Measurements from ENCODE around the gene PLIN5.

PLIN5 gene

DNA sequence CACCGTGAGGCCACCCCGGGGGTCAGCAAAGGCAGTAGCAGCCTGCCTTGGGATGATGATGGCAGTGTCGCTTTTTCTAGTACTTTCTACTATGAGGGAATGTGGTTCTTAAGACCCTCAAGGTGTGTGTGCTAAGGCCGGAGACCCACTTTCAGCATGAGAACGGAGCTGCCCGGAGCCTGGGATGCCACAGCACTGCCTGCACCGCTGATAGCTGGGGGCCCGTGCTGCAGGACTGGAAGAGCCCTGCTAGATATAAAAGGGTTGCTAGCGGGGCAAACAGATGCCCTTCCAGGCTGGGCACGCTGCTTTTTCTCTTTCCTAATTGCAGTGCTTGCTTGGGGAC lies 31.2 kb downstream of the PLIN5 start:
- DNase-seq, result no peak

DNA sequence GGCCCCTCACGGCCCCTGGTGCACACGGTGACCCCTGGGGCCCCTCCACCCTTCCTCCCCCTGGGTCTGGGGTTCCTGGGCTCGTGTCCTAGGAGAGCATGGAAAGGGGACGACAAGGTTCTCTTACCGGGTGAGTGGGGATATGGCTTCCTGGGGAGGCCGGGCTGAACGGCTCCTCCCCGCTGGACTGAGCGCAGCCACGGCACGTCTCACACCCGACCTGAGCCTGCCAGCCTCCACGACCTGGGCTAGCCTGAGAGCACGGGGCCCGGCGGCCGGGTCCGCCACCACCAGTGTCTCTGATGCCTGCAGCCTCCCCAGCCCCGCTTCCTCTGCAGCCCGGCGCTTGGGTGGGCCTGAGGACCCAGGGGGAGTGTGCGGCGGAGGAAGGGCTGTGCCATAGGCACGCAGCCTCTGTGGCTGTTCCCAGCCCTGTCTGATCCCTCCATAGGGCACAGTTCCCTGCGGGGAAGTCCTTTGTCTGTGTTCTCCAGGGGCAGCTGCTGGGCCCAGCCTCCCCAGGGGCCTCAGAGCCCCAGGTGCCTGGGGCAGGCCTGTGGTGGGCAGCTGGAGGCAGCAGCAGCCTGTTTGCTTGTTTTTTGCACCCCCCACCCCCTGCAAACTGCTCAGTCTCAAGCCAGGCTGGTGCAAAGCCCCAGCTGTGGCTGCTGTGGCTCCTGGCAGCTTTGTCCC lies 31.7 kb downstream of the PLIN5 start:
- no peak for DNase-seq

DNA sequence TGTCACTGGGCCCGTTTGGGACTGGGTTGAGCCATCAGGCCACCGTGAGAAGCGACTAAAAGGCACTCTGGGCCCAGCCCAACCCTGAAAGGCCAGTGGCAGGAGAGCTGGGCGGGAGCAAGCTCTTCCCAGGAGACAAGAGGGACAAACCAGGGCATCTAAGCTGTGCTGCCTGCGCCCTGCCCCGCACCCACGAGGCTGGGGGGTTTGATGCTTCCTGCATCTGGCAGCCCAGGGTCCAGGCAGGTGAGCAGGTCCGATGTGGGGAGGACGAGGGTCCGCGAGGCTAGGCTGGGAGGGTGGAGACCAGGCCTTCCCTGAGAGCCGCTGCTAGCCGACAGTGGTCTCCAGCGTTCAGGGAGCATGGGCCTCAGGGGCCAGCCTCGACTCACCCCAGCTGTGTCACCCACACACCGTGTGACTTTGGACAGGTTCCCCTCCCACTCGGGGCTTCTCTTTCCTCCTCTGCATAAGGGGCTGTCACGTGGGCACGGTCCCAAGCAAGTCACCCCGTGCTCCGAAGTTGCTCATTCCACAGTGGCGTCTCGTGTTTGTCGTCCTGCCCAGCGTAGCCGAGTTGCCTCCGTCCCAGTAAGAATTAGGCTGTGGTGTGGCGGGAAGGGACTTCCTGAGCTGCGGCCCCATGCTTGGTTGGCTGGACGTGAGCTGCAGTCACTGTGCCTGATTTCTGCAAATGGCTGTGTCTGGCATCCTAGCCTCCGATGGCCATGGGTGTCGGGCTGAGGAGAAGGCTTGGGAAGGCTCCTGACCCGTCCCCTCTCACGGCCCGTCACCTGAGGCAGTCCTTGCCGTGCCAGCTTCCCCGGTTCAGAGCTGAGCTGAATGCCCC lies 32.5 kb downstream of the PLIN5 start:
- no peak for DNase-seq

DNA sequence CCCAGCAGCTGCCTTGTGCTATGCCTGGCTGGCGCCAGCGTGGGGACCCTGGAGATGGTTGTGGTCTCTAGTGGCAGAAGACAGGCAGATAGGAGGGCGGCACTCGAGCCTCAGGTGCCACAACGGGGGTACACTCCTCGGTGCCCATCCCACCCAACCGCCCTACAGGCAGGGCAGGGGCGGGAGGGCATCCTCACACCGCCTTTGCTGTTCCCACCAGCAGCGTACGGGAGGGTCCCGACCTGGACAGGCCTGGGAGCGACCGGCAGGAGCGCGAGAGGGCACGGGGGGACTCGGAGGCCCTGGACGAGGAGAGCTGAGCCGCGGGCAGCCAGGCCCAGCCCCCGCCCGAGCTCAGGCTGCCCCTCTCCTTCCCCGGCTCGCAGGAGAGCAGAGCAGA lies 33.3 kb downstream of the PLIN5 start:
- no peak for DNase-seq

DNA sequence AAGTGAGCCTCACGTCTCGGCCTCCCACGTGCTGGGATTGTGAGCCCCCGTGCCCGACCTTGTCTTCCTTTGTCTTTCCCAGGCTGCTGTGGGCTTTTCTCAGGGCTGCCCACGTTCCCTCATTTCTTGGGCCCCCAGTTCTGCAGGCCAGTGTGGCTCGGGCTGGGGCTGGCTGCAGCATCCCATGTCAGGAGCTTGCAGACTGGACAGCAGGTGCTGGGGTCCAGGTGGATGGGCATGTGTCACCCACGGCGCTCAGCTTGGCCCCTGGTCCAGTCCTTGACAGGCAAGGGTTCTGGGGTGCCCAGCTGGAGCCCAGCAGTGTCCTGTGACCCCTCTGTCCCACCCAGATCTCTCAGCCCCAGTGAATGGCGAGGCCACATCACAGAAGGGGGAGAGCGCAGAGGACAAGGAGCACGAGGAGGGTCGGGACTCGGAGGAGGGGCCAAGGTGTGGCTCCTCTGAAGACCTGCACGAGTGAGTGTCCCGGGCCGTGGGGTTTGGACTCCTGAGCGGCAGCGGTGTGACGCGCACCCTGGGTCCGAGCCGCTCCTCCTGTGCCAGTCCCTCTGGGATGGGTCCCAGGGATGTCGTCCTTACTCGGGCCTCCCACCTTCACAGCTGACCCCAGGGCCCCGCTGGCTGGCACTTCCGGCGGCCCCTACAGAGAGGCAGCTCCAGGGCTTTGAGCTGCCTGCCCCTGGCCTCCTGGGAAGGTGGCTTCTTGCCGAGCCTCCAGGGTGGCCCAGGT lies 34.0 kb downstream of the PLIN5 start:
- DNase-seq, result no peak

DNA sequence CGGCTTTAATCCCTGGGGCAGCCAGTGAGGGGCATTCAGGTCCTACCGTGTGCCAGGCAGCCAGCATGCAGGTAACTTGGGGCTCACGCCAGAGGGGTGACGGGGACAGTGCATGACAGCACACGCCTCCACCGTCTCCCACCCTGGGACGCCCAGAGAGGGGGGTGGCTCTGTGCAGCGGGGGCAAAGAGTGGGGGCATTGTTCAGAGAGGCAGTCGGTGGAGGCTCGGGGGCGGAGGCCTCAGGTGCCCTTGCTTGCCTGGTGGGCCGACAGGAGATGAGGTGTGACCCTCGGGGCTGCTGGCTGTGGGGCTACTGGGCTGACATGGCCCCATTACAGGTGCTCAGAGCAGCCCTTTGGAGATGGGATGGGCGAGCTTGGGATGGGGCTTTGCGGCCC lies 35.2 kb downstream of the PLIN5 start:
- no peak for DNase-seq

DNA sequence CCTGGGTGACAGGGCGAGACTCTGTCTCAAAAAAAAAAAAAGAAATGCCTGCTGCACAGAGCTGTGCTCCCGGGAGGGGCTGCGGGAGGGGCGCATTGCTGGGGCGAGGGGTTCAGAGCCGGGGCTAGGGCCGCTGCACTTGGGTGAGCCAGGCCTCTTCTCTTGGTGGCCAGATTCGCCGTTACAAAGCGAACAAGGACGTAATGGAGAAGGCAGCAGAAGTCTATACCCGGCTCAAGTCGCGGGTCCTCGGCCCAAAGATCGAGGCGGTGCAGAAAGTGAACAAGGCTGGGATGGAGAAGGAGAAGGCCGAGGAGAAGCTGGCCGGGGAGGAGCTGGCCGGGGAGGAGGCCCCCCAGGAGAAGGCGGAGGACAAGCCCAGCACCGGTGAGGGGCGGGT lies 35.7 kb downstream of the PLIN5 start:
- no peak for DNase-seq

DNA sequence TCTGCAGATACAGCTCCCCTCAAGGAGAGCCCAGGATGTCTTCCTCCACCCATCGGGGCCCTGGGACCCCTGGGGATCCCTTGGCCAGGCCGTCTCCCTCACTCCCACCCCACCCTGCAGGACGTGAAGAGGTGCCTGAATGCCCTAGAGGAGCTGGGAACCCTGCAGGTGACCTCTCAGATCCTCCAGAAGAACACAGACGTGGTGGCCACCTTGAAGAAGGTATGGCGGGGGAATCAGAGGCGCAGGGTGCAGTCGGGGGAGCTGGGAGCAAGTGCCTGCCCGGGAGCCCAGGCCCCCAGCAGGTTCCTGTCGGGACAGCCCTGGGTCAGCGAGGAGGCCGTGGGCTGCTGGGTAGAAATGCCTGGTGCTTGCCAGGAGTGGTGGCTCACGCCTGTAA lies 36.3 kb downstream of the PLIN5 start:
- DNase-seq, result no peak

DNA sequence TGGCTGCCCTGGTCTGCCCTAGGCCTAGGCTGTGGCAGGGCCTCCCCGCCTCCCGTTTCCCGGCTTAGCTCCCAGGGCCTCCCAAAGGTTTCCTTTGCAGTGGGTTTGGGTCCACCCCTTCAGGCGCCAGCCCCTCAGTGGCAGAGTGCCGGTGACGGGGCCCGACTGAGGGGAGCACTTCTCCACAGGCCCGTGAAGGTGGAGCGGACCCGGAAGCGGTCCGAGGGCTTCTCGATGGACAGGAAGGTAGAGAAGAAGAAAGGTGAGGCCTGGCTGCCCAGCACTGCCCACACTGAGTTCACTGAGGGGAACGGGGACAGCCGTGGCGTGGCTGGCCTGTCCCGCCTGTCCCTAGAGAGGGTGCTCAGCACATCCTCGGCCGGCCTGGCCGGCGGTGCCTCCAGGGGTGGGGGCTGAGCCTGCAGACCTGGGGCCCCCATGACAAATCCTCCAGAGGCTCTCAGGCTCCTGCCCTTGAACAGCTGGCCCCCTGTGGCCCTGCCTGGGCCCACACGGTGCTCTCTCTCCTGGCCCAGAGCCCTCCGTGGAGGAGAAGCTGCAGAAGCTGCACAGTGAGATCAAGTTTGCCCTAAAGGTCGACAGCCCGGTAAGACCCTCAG lies 37.1 kb downstream of the PLIN5 start:
- no peak for DNase-seq

DNA sequence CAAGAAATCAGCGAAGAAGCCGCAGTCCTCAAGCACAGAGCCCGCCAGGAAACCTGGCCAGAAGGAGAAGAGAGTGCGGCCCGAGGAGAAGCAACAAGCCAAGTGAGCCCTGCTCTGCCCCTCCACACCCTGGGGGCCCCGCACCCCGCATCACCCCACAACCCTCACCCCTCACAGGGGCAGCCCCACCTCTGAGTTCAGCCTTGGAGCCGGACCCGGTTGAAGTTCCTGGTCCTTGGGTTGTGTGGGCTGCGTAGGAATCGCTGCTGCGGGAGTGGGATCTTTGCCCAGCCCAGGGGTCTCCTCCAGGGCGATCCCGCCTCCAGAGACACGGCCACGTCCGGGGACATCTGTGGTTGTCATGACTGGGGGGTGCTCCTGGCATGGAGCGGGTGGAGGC lies 38.7 kb downstream of the PLIN5 start:
- no peak for DNase-seq

DNA sequence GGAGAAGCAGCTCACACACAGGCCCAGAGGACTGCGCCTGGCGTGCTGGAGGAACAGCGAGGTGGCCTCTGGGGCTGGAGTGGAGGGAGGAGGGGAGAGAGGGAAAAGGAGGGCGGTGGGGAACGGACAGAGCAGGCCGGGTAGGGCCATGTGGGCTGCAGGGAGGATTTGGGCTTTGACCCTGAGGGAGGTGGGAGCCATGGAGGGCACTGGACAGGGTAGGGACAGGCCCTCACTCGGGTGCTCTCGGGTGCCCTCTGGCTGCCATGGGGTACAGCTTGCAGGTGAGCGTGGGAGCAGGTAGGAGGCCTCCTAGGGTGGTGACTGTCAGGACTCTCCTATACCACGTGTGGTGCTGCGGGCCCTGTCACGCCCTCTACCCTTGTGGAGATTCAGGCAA lies 39.6 kb downstream of the PLIN5 start:
- DNase-seq, result no peak

DNA sequence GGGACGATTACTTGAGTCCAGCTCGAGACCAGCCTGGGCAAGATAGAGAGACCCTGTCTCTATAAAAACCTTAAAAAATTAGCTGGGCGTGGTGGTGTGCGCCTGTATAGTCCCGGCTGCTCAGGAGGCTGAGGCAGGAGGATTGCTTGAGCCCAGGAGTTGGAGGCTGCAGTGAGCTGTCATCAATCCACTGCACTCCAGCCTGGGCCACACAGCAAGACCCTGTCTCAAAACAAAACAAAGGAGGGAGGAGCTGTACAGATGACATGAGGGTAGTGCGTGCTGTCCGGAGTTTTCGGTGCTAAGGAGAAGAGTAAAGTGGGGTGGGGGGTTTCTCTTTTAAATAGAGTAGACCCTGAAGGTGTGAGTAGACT lies 40.3 kb downstream of the PLIN5 start:
- DNase-seq, result no peak

DNA sequence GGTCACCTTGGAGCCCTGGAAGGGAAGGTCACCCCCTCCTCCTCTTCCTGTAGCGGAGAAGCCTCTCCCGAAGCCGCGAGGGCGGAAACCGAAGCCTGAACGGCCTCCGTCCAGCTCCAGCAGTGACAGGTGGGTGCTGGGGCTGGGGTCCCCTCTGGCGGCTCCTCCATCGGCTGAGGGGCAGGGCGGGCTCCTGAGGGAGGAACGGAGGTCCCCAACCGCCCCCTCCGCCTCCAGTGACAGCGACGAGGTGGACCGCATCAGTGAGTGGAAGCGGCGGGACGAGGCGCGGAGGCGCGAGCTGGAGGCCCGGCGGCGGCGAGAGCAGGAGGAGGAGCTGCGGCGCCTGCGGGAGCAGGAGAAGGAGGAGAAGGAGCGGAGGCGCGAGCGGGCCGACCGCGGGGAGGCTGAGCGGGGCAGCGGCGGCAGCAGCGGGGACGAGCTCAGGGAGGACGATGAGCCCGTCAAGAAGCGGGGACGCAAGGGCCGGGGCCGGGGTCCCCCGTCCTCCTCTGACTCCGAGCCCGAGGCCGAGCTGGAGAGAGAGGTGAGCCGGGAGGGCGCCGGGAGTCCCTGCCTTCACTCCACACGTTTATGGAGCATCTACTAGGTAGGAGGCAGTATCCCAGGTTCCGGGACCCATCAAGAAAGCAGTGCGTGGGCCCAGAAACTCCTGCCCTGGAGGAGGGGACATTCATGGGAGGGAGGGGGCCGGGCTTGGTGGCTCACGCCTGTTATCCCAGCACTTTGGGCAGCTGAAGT lies 40.9 kb downstream of the PLIN5 start:
- DNase-seq, result no peak

DNA sequence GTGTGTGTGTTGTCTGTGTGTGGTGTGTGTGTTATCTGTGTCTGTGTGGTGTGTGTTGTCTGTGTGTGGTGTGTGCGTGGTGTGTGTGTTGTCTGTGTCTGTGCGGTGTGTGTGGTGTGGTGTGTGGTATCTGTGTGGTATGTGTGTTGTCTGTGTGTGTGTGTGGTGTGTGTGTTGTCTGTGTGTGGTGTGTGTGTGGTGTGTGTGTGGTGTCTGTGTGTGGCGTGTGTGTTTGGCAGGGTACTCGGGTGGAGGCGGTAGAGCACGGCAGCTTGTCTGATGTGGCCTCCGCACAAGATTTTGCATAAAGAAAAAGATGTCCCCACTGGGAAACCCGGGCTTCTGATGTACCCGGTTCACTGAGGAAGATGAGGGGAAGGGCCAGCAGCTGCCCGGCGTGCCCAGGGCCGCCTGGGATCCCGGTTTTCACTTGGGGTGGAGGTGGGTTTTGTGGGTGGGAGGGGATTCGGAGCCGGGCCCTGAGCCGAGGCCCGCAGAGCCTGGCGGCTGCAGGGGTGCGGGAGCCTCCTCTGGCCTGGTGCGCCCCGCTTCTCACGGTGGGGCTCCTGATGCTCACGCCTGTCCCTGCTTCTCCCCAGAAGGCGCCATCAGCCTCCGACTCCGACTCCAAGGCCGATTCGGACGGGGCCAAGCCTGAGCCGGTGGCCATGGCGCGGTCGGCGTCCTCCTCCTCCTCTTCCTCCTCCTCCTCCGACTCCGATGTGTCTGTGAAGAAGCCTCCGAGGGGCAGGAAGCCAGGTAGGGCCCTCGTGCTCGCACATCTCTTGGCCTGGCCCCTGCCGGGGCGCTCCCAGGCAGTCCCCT lies 41.7 kb downstream of the PLIN5 start:
- no peak for DNase-seq

DNA sequence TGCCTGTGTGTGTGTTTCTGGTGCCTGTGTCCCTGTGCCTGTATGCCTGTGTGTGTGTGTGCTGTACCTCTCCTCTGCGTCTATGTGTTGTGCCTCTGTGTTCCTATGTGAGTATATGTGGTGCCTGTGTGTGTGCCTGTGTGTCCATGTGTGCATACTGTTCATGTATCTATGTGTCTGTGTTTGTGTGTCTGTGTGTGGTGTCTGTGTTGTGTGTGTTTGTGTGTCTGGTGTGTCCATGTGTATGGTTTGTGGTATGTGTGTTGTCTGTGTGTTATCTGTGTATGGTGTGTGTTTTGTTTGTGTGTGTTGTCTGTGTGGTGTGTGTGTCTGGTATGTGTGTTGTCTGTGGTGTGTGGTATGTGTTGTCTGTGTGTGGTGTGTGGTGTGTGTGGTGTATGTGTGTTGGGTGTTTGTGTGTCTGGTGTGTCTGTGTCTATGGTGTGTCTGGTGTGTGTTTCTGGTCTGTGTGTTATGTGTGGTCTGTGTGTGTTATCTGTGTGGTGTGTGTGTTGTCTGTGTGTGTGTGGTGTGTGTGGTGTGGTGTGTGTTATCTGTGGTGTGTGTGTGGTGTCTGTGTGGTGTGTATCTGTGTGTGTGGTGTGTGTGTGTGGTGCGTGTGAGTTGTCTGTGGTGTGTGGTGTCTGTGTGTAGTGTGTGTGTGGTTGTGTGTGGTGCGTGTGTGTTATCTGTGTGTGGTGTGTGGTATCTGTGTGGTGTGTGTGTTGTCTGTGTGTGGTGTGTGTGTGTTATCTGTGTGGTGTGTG lies 42.5 kb downstream of the PLIN5 start:
- no peak for DNase-seq

DNA sequence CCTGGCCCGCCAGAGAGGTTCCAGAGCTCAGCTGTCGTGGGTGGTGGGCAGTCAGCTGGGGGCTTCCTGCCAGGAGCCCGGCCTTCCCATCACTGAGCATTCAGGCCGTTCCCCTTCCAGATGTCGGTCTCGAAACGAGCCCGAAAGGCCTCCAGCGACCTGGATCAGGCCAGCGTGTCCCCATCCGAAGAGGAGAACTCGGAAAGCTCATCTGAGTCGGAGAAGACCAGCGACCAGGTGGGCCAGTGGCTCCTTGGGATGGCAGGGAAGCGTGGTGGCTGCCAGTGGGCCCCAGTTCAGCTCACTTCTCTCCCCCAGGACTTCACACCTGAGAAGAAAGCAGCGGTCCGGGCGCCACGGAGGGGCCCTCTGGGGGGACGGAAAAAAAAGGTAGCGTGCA lies 43.6 kb downstream of the PLIN5 start:
- no peak for DNase-seq

DNA sequence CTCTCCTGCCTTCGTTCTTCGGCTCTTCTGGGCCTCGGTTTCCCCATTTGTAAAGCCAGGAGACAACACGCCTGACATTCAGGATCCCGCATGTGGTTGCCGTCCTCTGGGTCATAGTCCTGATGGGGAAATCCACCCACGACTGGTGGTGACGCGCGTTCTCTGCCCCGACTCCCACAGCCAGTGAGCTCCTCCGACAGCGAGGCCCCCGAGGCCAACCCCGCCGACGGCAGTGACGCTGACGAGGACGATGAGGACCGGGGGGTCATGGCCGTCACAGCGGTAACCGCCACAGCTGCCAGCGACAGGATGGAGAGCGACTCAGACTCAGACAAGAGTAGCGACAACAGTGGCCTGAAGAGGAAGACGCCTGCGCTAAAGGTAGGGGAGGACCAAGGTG lies 46.5 kb downstream of the PLIN5 start:
- DNase-seq, result no peak

DNA sequence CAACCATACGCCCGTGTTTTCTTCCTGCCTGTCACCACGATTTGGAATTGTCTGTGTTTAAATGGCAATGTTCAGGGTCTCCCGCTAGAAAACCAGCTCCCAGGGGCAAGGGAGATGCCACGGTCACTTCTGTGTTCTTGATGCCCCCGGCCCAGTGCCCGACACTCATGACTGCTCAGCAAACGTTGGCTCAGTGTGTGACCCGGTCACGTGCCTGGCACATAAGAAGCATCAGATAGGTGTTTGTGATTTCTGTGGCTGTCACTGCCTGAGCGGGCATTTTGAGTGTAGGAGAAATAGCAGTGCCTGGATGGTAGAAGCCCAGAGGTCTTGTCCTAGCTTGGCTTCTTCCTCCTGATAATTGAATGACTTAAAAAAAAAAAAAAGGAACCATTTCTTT lies 47.5 kb downstream of the PLIN5 start:
- no peak for DNase-seq

DNA sequence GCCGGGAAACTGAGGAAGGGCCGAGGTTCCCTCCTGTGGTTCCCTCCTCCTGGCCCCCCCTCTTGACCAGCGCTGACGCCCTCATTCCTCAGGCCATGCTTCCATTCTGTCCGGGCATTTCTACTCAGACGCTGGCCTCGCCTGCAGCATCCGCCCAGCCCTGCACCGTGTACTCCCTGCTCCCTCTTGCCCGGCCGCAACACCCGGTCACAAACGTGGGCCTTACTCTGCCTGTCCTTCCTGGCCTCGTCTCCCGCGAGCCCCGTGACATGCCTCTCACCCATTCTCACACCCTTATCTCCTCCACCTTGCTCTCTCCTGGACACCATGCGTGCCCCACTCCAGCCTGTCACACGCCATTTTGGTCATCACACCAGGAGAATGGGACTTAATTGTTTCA lies 51.6 kb downstream of the PLIN5 start:
- no peak for DNase-seq

DNA sequence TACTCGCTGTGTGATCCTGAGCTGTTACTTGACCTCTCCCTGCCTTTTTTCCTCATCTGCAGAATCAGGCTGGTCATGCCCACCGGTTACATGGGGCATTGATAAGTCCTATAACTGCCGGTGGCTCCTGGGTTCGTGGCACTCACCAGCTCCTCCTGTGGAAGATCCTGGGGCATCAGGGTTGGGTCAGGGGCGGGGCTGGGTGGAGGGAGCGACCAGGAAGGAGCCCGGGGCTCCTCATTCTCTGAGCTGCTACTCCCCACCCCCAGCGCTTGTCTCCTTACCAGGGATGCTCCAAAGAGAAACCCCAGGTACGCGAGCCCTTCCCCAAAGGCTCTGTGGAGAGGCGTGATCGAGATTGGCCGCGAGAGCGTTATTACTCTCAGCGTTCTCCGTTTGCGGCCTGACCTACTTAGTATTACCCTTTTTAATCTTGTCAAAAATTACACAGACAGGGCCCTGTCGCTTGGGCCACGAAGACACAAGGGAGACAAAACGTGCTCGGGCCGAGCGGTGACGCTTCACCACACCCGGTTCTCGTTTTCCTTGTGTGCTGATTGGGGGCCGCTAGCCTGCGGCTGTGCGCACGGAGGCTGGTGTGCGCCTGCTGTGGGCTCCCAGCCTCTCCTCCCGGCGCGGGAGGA lies 52.2 kb downstream of the PLIN5 start:
- DNase-seq, result no peak

All from T-helper 9 cell (primary cell).